GM19452 (cell line): ENCODE measurements around the gene HLCS.

Source experiments
- ATAC-seq: cut with Tn5 transposase; IDR thresholded peaks from one replicate; pipeline ENCODE4 v1.9.1; 2021; ENCODE audit not compliant: unreplicated experiment

The HLCS gene

DNA sequence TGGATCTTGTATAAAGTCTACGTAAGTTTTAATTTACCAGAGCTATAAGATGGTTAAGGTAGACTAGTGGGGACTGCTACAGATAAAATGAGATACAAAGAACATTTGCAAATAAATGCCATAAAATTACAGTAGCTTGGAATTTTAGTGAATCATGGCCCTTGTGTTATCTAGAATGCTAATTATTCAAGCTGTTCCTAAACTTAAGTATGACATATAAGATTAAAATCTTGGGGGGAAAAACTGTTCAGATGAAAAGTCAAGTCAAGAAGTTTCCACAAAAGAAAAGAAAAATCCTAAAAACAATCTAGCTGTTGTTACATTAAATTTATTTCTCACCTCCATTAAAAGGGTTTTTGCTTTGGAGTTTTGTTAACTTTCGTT lies 215.9 kb downstream of the HLCS start:
- no peak for ATAC-seq

GRCh38 chr21:36749935-36750575 lies 216.4 kb downstream of the HLCS start:
- no peak for ATAC-seq

DNA sequence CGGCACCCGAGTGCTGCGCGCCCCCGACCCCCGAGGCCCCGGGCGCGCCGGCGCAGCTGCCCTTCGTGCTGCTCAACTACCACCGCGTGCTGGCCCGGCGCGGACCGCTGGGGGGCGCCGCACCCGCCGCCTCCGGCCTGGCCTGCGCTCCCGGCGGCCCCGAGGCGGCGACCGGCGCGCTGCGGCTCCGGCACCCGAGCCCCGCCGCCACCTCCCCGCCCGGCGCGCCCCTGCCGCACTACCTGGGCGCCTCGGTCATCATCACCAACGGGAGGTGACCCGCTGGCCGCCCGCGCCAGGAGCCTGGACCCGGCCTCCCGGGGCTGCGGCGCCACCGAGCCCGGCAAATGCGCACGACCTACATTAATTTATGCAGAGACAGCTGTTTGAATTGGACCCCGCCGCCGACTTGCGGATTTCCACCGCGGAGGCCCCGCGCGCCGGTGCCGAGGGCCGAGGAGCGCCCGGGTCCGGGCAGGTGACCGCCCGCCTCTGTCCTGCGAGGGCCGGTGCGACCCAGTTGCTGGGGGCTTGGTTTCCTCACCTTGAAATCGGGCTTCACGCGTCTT lies 218.6 kb downstream of the HLCS start:
- ATAC-seq: no peak

DNA sequence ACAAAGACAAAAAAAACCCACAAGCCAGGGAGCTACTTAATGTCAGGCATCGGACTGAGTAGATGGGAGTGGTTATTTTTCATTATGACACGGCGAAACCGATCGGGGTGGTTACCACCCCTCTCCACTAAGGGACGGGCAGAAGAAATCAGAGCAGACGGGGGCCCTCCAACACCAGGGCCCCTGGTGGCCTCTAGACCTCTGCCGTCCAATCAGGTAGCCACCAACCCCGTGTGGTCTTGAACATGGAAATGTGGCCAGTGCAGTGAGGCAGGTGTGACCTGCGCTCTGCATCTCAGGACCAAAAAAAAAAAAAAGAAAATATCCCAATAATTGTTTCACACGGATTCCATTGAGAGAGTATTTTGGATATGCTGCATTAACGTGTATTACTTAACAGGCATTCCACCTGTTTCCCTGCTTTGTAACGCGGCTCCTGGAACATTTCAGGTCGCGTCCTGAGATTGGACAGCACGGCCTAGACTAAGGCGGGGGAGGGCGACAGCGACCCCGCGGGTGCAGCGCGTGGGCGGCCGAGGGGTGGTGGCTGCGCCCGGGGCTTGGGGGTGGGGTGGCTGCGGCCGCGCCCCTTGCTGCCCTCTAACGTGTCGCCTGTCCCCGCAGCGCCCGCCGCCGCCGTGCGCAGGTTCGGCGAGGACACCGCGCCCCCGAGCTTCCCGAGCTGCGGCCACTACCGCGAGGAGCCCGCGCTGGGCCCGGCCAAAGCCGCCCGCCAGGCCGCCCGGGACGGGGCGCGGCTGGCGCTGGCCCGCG lies 219.2 kb downstream of the HLCS start:
- no peak for ATAC-seq

DNA sequence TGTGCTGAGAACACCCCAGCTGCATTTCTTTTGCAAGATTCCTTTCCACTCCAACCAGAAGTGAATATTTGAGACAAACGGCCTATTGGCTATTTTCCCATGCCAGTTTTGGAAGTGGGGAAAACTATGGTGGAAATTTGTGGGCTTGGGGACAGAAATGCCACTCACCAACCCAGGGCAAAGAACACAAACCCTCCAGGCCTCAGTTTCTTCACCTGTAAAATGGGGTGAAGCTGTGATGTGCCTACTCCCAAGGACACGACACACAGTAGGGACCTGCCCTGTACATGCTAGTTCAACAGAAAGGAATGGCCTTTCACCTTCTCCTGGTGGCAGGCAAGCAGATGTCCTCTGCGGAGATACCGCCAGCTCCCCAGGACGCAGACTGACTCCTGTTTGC lies 221.0 kb downstream of the HLCS start:
- no peak for ATAC-seq

DNA sequence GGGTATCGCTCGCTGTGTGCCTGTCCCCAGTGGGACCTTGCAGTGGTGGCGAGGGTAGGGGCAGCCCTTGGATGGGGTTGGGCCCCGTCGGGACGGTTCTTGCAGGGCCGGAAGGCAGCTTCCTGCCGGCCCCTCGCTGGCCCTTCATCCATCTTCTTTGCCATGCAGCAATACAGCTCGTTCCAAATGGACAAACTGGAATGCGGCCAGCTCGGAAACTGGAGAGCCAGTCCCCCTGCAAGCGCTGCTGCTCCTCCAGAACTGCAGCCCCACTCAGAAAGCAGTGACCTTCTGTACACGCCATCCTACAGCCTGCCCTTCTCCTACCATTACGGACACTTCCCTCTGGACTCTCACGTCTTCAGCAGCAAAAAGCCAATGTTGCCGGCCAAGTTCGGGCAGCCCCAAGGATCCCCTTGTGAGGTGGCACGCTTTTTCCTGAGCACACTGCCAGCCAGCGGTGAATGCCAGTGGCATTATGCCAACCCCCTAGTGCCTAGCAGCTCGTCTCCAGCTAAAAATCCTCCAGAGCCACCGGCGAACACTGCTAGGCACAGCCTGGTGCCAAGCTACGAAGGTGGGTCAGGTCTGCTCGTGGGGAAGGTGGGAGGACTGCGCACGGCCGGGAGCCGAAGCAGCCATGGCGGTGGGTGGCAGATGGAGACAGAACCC lies 221.8 kb downstream of the HLCS start:
- ATAC-seq: no peak

DNA sequence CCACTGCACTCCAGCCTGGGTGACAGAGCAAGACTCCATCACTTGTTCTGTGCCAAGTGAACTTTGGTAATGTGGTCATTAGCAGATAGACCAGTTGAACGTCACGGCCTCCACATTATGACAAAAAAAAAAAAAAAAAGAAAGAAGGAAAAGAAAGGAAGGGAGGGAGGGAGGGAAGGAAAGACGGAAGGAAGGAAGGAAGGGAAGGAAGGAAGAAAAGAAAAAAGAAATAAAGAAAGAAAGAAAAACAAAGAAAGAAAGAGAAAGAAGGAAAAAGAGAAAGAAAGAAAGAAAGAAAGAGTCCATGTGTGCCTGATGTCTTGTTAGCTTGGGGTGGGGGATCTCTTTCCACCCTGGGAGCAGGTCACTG lies 222.3 kb downstream of the HLCS start:
- no peak for ATAC-seq

DNA sequence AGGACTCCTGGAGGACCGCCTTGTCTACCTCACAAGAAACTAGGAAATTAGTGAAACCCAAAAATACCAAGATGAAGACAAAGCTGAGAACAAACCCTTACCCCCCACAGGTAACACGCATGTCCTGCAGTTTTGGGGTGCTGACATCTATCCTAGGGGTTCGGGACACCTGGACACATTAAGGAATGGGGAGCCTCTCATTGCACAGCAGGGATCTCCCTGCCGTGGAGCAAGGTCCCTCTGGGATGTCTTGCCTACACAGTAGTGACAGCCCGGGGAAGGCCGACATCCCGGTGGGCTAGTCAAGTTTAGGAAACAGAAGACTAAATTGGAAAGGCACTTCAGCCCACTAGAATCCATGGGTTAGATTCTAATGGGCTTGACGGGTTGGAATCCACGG lies 223.0 kb downstream of the HLCS start:
- ATAC-seq: no peak

DNA sequence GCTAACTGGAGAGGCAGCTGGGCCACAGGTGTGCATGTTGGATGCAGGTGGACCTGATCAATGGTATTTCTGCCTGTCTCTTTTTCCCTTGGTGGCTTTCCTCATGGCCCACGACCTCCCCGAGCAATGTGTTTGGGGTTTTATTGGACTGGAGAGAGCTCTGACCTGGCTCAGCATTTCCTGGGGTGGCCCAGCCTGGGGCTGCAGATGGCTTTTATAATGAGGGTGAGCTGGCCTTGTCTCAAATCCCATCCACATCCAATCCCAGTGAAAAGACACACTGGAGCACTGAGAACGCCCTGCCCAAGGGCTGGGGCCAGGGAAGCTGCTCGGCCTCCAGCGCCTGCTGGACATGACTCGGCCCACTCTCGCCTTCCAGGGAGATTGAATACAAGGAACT lies 223.5 kb downstream of the HLCS start:
- no peak for ATAC-seq

DNA sequence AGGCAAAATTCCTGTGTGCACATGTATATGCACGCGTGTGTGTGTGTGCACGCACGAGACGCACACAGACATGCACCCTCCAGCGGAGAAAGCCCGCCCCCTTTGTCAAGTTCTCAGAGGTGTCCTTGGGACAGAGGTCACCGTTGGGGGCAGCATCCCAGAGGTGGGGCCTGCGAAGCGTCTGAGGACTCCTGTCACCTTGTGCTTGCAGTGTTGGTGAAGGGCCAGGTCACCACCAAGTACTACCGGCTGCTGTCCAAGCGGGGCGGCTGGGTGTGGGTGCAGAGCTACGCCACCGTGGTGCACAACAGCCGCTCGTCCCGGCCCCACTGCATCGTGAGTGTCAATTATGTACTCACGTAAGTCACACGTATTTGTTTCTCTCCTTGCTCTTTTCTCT lies 225.0 kb downstream of the HLCS start:
- ATAC-seq: no peak

DNA sequence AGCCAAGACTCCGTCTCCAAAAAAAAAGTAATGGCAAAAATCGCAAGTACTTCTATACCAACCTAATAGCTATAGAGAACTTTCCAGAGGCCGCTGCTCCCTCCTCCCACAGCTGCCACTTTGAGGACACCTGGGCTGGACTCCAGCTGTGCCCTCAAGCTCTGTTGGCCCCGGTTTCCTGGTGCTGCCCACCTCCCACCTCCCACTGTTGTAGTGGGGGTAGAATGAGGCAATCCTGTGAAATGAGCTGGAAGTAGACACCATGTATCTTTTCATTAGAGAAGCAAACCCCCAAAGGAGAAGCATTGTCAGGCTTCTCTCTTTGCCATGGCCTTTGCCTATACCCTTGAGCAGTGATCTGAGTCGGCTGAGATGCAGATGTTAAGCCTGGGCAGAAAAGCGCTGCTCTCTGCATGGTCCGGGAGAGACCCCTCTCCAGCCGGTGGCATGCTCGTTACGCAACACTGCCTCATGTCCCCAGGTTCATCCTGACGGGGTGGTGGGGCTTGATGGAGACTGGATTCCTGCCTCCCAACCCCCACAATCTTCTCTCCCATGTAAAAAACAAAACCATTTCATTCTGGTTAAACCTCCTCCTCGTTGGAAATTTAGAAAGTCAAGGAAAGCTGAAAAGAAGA lies 227.9 kb downstream of the HLCS start:
- no peak for ATAC-seq

DNA sequence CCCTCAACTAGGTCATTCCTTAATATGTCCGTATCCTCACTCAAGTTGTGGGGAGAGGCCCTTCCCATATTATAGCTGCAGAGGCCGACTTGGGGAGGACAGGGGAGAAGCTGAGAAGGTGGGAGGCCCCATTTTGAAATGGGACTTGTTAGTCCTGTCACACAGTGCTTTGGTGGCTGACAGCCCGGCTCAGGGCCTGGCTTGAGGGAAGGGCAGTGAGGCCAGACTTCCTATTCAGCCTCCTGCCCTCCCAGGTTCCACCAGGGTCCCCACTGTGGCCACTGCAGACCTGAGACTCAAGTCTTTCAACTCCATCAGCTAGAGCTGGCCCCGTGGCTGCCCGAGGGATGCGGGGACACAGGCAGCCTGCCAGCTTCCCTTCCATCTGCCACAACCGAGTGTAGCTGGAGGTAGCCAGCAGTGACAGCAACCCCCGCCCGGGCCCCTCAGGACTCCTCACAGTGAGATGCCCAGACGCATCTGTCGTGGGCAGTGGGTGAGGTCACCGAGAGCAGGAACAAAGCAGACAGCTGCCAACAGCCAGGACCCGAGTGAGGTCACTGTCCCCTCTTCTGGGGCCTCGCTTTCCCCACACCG lies 230.6 kb downstream of the HLCS start:
- ATAC-seq: no peak

GRCh38 chr21:36735201-36735515 lies 231.3 kb downstream of the HLCS start:
- no peak for ATAC-seq

- no peak for ATAC-seq
Measured at GRCh38 chr21:36734367-36735200, 231.9 kb downstream of the HLCS start.

- no peak for ATAC-seq
Measured at GRCh38 chr21:36733857-36734256, 232.6 kb downstream of the HLCS start.

DNA sequence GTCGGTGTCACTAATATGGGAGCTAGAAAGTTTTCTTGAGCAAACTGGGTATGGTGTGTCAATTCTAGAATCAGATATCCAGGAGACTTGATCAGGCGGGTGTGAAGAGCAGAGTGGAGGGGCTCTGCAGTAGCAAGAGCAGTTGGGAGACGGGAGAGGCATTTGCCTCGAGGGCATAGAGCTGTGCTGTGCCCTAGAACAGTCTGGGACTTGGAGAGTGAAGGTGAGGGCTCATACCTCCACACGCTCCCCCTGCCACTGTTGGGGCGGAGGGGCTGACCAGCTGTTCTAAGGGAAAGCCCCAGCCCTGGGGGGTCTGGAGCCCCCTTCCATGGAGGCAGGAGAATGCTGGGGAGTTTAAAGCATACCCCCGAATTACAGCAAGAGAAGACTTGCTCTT lies 233.7 kb downstream of the HLCS start:
- no peak for ATAC-seq

GRCh38 chr21:36732217-36732616 lies 234.3 kb downstream of the HLCS start:
- no peak for ATAC-seq

DNA sequence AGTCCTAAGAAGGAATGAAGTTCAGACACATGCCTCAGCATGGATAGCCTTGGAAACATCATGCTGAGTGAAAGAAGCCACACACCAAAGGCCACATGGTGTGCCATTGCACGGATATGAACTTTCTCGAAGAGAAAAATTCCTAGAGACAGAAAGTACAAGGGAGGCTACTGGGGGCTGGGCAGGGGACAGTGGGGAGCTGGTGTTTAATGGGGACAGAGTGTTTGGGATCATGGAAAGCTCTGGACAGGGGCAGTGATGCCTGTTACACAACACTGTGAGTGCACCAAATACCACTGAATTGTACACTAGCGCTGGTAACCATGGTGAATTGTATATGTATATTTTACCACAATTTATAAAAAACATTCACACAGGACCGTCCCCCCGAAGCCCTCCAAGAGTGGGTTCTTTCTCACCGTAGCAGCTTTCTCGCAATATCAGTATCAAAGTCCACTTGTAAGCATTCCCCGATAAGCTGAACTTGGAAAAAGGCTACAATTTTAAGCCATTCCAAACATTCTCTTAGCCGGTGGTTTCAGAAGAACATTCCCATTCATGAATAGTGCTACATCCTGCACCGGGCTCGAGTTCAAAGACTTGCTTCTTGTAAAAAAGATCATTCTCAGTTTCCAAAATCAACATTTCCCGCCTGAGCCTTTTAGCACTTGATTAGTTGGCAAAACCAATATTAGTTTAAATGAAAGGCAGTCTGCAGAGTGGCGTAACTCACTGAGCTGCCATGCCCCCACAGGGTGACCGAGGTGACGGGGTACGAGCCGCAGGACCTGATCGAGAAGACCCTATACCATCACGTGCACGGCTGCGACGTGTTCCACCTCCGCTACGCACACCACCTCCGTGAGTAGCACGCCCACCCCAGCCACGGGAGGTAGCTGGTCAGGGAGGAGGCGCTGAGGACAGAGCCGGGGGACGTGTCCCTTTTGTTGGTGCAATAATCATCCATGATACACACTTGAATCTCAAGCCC lies 235.9 kb downstream of the HLCS start:
- ATAC-seq: no peak

- ATAC-seq: no peak
Measured at GRCh38 chr21:36729310-36729970, 237.0 kb downstream of the HLCS start.
